Measurements from ENCODE around the gene GNAT1.
A peak's percentile ranks its signal among the peaks of the same experiment; 100 is the strongest.
"Not testable (repeated sequence)": the region's sequence is repeated elsewhere in the genome, so short reads cannot be mapped to it uniquely, and the experiment has no call there.

The GNAT1 gene

GRCh38 chr3:50208677-50209344 is 17.4 kb downstream of the GNAT1 start:
- peak overlapping the region in 1 of 5 donors; percentile 6 for H3K9ac ChIP-seq (ENCODE audit: low read length in 5 of 5)
- H3K4me3 ChIP-seq (ENCODE audit: low read depth in 1 of 5, low read length in 5 of 5), result no peak overlapping the region
- peaks cover 10 to 27% (median 20%) of the 10 kb centered on the region in 5 donors for H3K27me3 ChIP-seq (ENCODE audit: control insufficient read depth in 5 of 5, insufficient read depth in 4 of 5, low read length in 5 of 5)
- H3K4me1 ChIP-seq (ENCODE audit: control insufficient read depth in 5 of 5, insufficient read depth in 5 of 5, low read length in 5 of 5), result peaks cover 4 to 35% (median 26%) of the 10 kb centered on the region in 5 donors
- no peaks in the 10 kb centered on the region for H3K36me3 ChIP-seq (ENCODE audit: control insufficient read depth in 5 of 5, insufficient read depth in 5 of 5, low read length in 5 of 5)
- no peaks in the 10 kb centered on the region for H3K9me3 ChIP-seq (ENCODE audit: control insufficient read depth in 5 of 5, low read length in 5 of 5)
- H3K27ac ChIP-seq (ENCODE audit: low read depth, low read length), result no peak overlapping the region

DNA sequence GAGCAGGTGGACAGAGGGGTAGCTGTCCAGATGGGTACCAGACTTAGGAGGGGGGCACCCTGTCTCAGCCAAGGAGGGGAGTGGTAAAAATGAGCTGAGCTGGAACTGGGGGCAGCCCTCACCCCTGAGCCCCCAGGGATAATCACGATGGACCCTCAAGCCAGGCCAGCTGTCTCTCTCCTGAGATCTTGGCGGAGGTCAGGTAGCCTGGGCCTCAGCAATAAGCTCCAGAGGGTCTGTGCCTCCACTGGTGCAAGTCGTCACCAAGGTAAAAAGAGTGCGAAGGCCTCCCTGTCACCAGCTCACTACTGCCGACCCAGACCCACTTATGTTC is 18.7 kb downstream of the GNAT1 start:
- Histone ChIP-seq H3K9ac (ENCODE audit: low read length in 5 of 5) (no peak overlapping the region), H3K4me1 (ENCODE audit: control insufficient read depth in 5 of 5, insufficient read depth in 5 of 5, low read length in 5 of 5) (peaks cover 4 to 32% (median 23%) of the 10 kb centered on the region in 5 donors), H3K36me3 (ENCODE audit: control insufficient read depth in 5 of 5, insufficient read depth in 5 of 5, low read length in 5 of 5) (no peaks in the 10 kb centered on the region), H3K4me3 (ENCODE audit: low read depth in 1 of 5, low read length in 5 of 5) (no peak overlapping the region), H3K9me3 (ENCODE audit: control insufficient read depth in 5 of 5, low read length in 5 of 5) (no peaks in the 10 kb centered on the region), H3K27me3 (ENCODE audit: control insufficient read depth in 5 of 5, insufficient read depth in 4 of 5, low read length in 5 of 5) (peaks cover 3 to 16% (median 10%) of the 10 kb centered on the region in 5 donors), H3K27ac (ENCODE audit: low read depth, low read length) (no peak overlapping the region)

DNA sequence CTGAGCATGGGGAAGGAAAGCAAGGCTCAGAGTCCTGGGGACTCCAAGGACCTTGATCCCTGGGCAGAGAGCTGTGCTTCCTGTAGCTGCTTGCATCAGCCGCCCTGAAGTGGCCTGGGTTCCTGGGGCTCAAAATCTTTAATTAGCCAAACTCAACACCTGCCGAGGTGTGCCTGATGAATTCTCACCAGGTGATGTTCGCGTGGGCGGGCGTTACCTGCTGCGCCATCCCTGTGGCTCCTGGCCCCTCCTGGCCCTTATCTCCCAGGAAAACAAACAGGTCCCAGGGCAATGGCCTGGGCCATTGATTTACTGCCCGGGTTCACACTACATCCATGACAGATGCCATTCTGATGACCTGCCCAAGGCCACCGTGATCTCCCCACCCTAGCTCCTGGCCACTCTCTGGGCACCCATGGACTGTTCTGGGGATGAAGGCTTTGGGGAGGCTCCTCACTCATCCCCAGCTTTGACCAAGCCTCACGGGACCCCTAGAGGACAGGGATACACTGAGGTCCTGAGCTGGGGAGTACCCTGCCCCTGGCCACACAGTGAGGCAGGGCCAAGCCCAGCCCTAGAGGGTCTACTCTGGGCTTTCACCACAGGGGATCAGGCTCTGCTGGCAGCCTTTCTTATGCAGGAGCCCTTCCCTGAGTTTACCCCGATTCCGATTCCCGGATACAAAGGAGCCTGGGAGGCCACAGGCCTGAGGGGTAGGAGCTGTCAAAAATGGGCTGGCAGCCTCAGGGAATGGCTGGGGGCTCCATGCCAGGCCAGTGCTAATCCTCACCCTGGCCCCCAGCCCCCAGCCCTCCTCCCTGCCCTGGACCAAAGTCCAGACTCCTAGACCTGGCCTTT is 19.3 kb downstream of the GNAT1 start:
- H3K36me3 ChIP-seq (ENCODE audit: control insufficient read depth in 5 of 5, insufficient read depth in 5 of 5, low read length in 5 of 5), result no peaks in the 10 kb centered on the region
- no peak overlapping the region for H3K27ac ChIP-seq (ENCODE audit: low read depth, low read length)
- H3K27me3 ChIP-seq (ENCODE audit: control insufficient read depth in 5 of 5, insufficient read depth in 4 of 5, low read length in 5 of 5), result peaks cover 0 to 10% (median 7%) of the 10 kb centered on the region in 5 donors
- no peak overlapping the region for H3K4me3 ChIP-seq (ENCODE audit: low read depth in 1 of 5, low read length in 5 of 5)
- no peaks in the 10 kb centered on the region for H3K9me3 ChIP-seq (ENCODE audit: control insufficient read depth in 5 of 5, low read length in 5 of 5)
- peaks cover 4 to 26% (median 17%) of the 10 kb centered on the region in 5 donors for H3K4me1 ChIP-seq (ENCODE audit: control insufficient read depth in 5 of 5, insufficient read depth in 5 of 5, low read length in 5 of 5)
- H3K9ac ChIP-seq (ENCODE audit: low read length in 5 of 5), result no peak overlapping the region

GRCh38 chr3:50211368-50211717 is 19.9 kb downstream of the GNAT1 start:
- H3K36me3 ChIP-seq (ENCODE audit: control insufficient read depth in 5 of 5, insufficient read depth in 5 of 5, low read length in 5 of 5); H3K9me3 ChIP-seq (ENCODE audit: control insufficient read depth in 5 of 5, low read length in 5 of 5); H3K27me3 ChIP-seq (ENCODE audit: control insufficient read depth in 5 of 5, insufficient read depth in 4 of 5, low read length in 5 of 5); H3K9ac ChIP-seq (ENCODE audit: low read length in 5 of 5); H3K27ac ChIP-seq (ENCODE audit: low read depth, low read length); H3K4me3 ChIP-seq (ENCODE audit: low read depth in 1 of 5, low read length in 5 of 5): not testable (repeated sequence)
- peaks cover under 1 to 22% (median 14%) of the 10 kb centered on the region in 5 donors for H3K4me1 ChIP-seq (ENCODE audit: control insufficient read depth in 5 of 5, insufficient read depth in 5 of 5, low read length in 5 of 5)

- H3K4me3 ChIP-seq (ENCODE audit: low read depth in 1 of 5, low read length in 5 of 5), result no peak overlapping the region
- no peak overlapping the region for H3K27ac ChIP-seq (ENCODE audit: low read depth, low read length)
- H3K9ac ChIP-seq (ENCODE audit: low read length in 5 of 5), result no peak overlapping the region
- peaks cover 0 to 22% (median 14%) of the 10 kb centered on the region in 5 donors for H3K4me1 ChIP-seq (ENCODE audit: control insufficient read depth in 5 of 5, insufficient read depth in 5 of 5, low read length in 5 of 5)
- no peaks in the 10 kb centered on the region for H3K9me3 ChIP-seq (ENCODE audit: control insufficient read depth in 5 of 5, low read length in 5 of 5)
- H3K36me3 ChIP-seq (ENCODE audit: control insufficient read depth in 5 of 5, insufficient read depth in 5 of 5, low read length in 5 of 5), result no peaks in the 10 kb centered on the region
- H3K27me3 ChIP-seq (ENCODE audit: control insufficient read depth in 5 of 5, insufficient read depth in 4 of 5, low read length in 5 of 5), result peaks cover 0 to 2% (median under 1%) of the 10 kb centered on the region in 5 donors
These were observed 20.5 kb downstream of the GNAT1 start for GRCh38 chr3:50211930-50212329.

DNA sequence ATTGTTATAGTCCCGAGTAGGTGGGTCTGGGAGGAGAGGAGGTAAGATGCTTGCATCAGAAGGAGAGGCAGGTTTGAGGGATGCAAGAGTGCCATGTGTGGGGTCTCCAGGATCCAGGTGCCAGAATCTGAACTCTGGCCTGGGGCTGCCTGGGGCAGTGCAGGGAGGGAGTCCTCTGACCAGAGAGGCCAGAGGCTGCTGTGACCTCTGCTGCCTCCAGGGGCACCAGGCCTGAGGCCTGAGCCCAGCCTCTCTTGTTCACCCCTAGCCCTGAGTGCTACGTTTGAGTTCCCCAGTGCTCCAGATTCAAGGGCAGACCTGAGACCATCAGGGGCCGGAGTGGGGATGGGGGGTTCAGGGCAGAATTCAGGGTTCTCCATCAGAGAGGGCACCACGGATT is 21.1 kb downstream of the GNAT1 start:
- no peaks in the 10 kb centered on the region for H3K9me3 ChIP-seq (ENCODE audit: control insufficient read depth in 5 of 5, low read length in 5 of 5)
- no peak overlapping the region for H3K9ac ChIP-seq (ENCODE audit: low read length in 5 of 5)
- H3K4me1 ChIP-seq (ENCODE audit: control insufficient read depth in 5 of 5, insufficient read depth in 5 of 5, low read length in 5 of 5), result peaks cover 0 to 22% (median 14%) of the 10 kb centered on the region in 5 donors
- H3K27ac ChIP-seq (ENCODE audit: low read depth, low read length), result no peak overlapping the region
- H3K27me3 ChIP-seq (ENCODE audit: control insufficient read depth in 5 of 5, insufficient read depth in 4 of 5, low read length in 5 of 5), result peaks cover 0 to 2% (median 0%) of the 10 kb centered on the region in 5 donors
- no peak overlapping the region for H3K4me3 ChIP-seq (ENCODE audit: low read depth in 1 of 5, low read length in 5 of 5)
- no peaks in the 10 kb centered on the region for H3K36me3 ChIP-seq (ENCODE audit: control insufficient read depth in 5 of 5, insufficient read depth in 5 of 5, low read length in 5 of 5)

DNA sequence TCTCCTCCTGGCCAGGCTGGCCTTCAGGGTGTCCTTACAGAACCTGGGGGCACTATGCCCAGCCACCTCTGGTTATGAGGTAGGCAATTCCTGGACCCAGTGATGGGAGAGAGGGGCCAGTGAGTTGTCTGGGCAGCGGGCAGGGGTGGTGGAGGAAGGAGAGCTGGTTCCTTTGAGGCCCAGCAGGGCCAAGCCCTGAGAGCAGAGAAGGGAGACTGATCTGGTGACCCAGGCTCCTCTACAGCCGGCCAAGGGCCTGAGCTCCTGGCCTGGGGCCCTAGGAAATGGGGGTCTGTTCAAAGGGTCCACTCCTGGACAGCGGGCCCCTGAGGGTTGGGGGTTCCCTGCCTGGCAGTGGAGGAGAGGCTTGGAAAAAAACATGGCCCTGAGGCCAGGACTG is 21.6 kb downstream of the GNAT1 start:
- Histone ChIP-seq H3K4me3 (ENCODE audit: low read depth in 1 of 5, low read length in 5 of 5) (no peak overlapping the region), H3K9me3 (ENCODE audit: control insufficient read depth in 5 of 5, low read length in 5 of 5) (no peaks in the 10 kb centered on the region), H3K4me1 (ENCODE audit: control insufficient read depth in 5 of 5, insufficient read depth in 5 of 5, low read length in 5 of 5) (peaks cover 0 to 22% (median 14%) of the 10 kb centered on the region in 5 donors), H3K27me3 (ENCODE audit: control insufficient read depth in 5 of 5, insufficient read depth in 4 of 5, low read length in 5 of 5) (peaks cover 0 to 2% (median 0%) of the 10 kb centered on the region in 5 donors), H3K9ac (ENCODE audit: low read length in 5 of 5) (no peak overlapping the region), H3K27ac (ENCODE audit: low read depth, low read length) (no peak overlapping the region), H3K36me3 (ENCODE audit: control insufficient read depth in 5 of 5, insufficient read depth in 5 of 5, low read length in 5 of 5) (no peaks in the 10 kb centered on the region)

GRCh38 chr3:50213373-50213772 is 22.0 kb downstream of the GNAT1 start:
- no peaks in the 10 kb centered on the region for H3K9me3 ChIP-seq (ENCODE audit: control insufficient read depth in 5 of 5, low read length in 5 of 5)
- peaks cover 0 to 2% (median 0%) of the 10 kb centered on the region in 5 donors for H3K27me3 ChIP-seq (ENCODE audit: control insufficient read depth in 5 of 5, insufficient read depth in 4 of 5, low read length in 5 of 5)
- no peak overlapping the region for H3K9ac ChIP-seq (ENCODE audit: low read length in 5 of 5)
- H3K4me3 ChIP-seq (ENCODE audit: low read depth in 1 of 5, low read length in 5 of 5), result no peak overlapping the region
- H3K27ac ChIP-seq (ENCODE audit: low read depth, low read length), result no peak overlapping the region
- H3K4me1 ChIP-seq (ENCODE audit: control insufficient read depth in 5 of 5, insufficient read depth in 5 of 5, low read length in 5 of 5), result peaks cover 0 to 22% (median 14%) of the 10 kb centered on the region in 5 donors
- no peaks in the 10 kb centered on the region for H3K36me3 ChIP-seq (ENCODE audit: control insufficient read depth in 5 of 5, insufficient read depth in 5 of 5, low read length in 5 of 5)

GRCh38 chr3:50214824-50215223 is 23.4 kb downstream of the GNAT1 start:
- H3K4me1 ChIP-seq (ENCODE audit: control insufficient read depth in 5 of 5, insufficient read depth in 5 of 5, low read length in 5 of 5), result peaks cover 0 to 18% (median 9%) of the 10 kb centered on the region in 5 donors
- H3K36me3 ChIP-seq (ENCODE audit: control insufficient read depth in 5 of 5, insufficient read depth in 5 of 5, low read length in 5 of 5), result no peaks in the 10 kb centered on the region
- H3K4me3 ChIP-seq (ENCODE audit: low read depth in 1 of 5, low read length in 5 of 5), result no peak overlapping the region
- no peaks in the 10 kb centered on the region for H3K9me3 ChIP-seq (ENCODE audit: control insufficient read depth in 5 of 5, low read length in 5 of 5)
- no peak overlapping the region for H3K27ac ChIP-seq (ENCODE audit: low read depth, low read length)
- peaks cover 0 to 2% (median 0%) of the 10 kb centered on the region in 5 donors for H3K27me3 ChIP-seq (ENCODE audit: control insufficient read depth in 5 of 5, insufficient read depth in 4 of 5, low read length in 5 of 5)
- no peak overlapping the region for H3K9ac ChIP-seq (ENCODE audit: low read length in 5 of 5)

- Histone ChIP-seq H3K9me3 (ENCODE audit: control insufficient read depth in 5 of 5, low read length in 5 of 5) (no peaks in the 10 kb centered on the region), H3K27ac (ENCODE audit: low read depth, low read length) (no peak overlapping the region), H3K4me3 (ENCODE audit: low read depth in 1 of 5, low read length in 5 of 5) (no peak overlapping the region), H3K36me3 (ENCODE audit: control insufficient read depth in 5 of 5, insufficient read depth in 5 of 5, low read length in 5 of 5) (no peaks in the 10 kb centered on the region), H3K27me3 (ENCODE audit: control insufficient read depth in 5 of 5, insufficient read depth in 4 of 5, low read length in 5 of 5) (peaks cover 0 to 2% (median 0%) of the 10 kb centered on the region in 5 donors), H3K4me1 (ENCODE audit: control insufficient read depth in 5 of 5, insufficient read depth in 5 of 5, low read length in 5 of 5) (peaks cover 0 to 18% (median 9%) of the 10 kb centered on the region in 5 donors), H3K9ac (ENCODE audit: low read length in 5 of 5) (no peak overlapping the region)
These were observed 24.1 kb downstream of the GNAT1 start for GRCh38 chr3:50215529-50215928.

Measured in subcutaneous abdominal adipose tissue (tissue), 5 donors.